HG03196 (cell line): ENCODE data around the gene FXR1.
"Not testable (repeated sequence)": the region's sequence is repeated elsewhere in the genome, so short reads cannot be mapped to it uniquely, and the experiment has no call there.

Source experiments
- ATAC-seq: cut with Tn5 transposase; IDR thresholded peaks from one replicate; pipeline ENCODE4 v1.9.1; 2021; ENCODE audit not compliant: unreplicated experiment

Gene FXR1

DNA sequence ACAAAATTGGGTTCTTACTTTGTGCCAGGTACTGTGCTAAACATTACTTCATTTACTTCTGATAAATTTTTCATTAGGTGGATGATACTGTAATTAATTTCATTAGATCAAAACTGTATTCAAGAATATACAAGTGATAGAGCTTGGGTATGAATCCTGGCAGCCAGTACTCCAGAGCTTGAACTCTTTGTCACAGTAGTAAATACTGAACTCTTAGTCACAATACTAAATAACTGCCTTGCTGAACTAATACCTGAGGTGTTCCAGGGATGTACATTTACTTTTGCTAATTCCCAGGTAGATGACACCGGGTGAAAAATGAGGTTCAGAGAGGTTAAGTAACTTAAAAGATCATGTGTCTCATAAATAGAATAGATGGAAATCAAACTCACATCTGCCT is 20.3 kb downstream of the FXR1 start:
- no peak for ATAC-seq

GRCh38 chr3:180934638-180935037 is 22.2 kb downstream of the FXR1 start:
- no peak for ATAC-seq

- no peak for ATAC-seq
These were observed 28.4 kb downstream of the FXR1 start for GRCh38 chr3:180940826-180941225.

DNA sequence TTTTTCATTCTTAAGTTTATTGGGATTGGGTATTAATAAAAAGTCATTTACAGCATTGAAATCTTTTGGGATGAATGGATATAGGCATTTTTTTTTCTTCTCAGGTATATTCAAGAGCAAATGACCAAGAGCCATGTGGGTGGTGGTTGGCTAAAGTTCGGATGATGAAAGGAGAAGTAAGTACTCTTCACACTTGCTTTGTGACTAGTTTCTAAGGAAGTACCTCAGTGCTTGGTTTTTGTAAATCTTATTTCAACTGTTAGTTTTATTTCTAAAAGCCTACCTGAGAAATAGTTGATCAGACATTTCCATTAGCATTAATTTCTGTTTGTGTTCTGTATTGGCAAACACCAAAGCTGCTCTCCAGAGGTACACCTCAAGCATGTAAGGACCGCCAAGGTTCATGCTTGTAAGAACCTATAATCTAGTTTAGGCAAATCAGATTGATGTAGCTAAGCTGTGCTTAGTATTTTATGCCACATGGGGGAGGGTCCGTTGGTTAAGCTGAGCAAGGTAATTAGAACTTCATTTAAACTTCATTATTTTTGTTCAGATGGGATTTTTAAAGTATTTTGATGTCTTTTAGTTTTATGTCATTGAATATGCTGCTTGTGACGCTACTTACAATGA is 35.4 kb downstream of the FXR1 start:
- ATAC-seq = no peak

DNA sequence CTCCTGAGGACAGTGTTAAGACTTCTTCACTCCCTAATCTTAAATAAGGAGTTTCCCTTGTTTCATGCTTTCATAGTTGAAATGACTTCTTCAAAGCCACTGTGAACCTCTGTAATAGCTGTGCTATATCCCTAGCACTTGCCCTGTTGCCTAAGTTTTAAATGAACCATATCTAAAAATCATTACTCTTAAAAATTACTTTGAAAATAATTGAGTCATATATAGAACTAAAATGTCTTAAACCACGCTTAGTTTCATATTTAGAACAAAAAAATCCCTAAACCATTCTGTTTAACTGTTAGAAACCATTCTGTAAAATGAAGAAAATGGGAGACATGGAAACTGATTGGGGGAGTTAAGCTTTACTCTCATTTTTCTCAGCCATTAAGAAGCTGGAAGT is 47.2 kb downstream of the FXR1 start:
- ATAC-seq = no peak

DNA sequence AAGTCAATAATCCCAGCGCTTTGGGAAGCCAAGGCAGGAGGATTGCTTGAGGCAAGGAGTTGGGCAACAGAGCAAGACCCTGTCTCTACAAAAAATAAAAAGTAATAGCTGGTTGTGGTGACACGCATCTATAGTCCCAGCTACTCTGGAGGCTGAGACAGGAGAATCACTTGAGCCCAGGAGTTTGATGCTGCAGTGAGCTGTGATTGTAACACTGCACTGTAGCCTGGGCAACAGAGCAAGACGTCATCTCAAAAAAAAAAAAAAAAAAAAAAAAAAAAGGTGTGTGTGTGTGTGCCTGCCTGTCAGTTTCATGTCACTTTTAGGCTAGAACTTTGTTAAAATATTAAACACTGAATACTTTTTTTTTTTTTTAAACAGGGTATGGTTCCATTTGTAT is 48.6 kb downstream of the FXR1 start:
- no peak for ATAC-seq

- no peak for ATAC-seq
These were observed 49.1 kb downstream of the FXR1 start for GRCh38 chr3:180961552-180961951.

- no peak for ATAC-seq
These were observed 50.1 kb downstream of the FXR1 start for GRCh38 chr3:180962530-180962929.

GRCh38 chr3:180970931-180971330 is 58.5 kb downstream of the FXR1 start:
- no peak for ATAC-seq

DNA sequence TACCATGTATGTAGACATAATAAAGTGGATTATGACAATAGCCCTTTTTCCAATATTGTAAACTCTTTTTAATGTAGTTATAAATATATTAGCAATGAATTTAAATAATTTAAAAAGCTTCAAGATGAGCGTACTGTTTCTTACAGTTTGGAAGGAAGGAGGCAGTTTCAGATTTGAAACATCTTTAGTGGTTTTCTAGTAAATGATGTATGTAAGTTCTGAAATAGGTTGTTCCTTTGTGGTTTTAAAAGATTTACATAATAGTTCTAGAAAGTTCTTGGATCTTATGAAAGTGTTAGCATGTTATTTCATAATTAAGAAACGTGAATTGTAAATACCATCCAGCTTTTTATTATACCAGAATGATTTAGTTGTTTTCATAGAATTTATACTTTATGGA is 61.1 kb downstream of the FXR1 start:
- peak; percentile 47 for ATAC-seq

DNA sequence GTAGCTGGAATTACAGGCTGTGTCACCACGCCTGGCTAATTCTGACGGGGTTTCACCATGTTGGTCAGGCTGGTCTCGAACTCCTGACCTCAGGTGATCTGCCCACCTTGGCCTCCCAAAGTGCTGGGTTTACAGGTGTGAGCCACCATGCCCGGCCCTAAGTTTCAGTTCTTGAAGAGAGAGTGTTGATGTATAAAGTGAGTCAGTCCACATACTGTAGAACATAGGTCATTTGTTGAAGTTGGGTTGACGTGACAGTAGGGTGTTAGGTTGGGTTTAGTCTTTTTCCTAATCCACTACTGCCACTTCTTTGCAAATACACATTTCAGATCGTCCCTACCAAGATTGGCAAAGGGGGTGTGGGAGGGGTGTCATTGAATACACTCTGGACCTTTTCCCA is 61.8 kb downstream of the FXR1 start:
- ATAC-seq = no peak

DNA sequence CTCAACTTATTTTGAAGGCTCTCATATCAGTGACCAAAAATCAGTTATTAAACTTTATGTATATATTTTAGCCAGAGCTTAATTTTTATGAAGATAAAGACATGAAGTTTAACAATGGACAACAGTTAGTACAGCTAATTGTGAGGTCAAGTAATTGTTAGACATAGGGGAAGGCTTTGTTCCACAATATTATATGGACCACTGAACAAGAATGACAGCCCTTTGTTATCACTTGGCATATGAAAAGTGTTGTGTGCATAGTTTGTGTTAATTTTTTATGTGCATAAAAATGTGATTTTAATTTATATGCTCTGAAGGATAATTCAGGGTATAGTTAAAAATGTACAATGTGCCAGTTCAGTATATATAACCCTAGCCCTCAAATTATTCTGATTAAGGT is 65.0 kb downstream of the FXR1 start:
- ATAC-seq = no peak

- ATAC-seq = no peak
These were observed 67.5 kb downstream of the FXR1 start for GRCh38 chr3:180979961-180980360.

- no peak for ATAC-seq
These were observed 68.1 kb downstream of the FXR1 start for GRCh38 chr3:180980611-180981010.

DNA sequence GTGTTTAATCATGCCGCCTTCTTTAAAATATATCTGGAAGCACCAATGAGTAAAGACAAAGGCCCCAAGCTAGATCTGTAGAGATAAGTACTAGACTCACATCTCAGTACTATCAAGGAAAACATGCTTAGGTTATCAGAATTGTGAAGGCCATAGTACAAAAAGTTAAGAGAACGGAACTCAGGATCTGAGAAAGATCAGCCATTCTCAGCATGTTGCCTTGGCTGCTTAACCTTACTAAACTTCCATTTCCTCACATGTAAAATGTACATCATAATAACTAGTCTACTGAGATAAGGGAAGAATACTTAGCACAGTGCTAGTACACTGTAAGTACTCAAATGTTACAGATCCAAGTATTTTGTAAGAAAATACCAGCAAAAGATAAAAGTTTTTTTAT is 69.4 kb downstream of the FXR1 start:
- no peak for ATAC-seq

DNA sequence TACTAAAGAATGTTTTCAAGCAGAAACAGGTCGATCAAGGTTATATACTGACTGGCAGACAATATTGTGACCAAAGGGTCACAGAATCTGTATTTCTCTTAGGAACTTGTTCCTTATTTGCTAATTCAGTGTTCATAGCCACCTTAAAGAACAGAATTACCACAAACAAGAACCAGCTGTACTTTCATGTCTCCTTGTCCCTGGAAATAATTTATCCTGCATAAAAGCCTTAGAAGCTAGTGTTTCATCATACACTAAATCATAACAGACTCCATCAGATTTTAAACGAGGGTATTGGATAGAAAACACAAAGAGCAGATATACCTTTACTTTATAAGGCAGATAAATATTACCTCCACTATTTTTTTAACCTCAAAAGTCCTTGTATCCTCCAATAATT is 70.7 kb downstream of the FXR1 start:
- no peak for ATAC-seq

GRCh38 chr3:180986366-180986765 is 73.9 kb downstream of the FXR1 start:
- not testable (repeated sequence) for ATAC-seq

DNA sequence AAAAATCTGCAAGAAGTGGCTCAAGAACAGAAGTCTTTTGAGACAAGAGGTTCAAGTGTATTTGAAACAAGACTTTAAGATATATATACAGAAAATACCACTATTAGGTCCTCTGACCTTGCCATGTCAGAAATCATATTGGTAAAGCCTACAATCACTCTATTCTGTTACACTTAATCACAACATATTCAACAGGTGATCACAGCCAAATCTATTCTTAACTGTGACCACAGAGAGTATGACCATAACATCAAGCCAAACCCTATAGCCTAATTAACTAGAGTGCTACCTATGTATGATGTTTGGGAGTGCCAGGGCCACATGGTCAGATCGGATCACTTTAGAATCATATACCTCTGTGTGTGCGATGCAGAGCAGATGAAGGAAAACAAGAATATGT is 74.9 kb downstream of the FXR1 start:
- ATAC-seq = no peak

DNA sequence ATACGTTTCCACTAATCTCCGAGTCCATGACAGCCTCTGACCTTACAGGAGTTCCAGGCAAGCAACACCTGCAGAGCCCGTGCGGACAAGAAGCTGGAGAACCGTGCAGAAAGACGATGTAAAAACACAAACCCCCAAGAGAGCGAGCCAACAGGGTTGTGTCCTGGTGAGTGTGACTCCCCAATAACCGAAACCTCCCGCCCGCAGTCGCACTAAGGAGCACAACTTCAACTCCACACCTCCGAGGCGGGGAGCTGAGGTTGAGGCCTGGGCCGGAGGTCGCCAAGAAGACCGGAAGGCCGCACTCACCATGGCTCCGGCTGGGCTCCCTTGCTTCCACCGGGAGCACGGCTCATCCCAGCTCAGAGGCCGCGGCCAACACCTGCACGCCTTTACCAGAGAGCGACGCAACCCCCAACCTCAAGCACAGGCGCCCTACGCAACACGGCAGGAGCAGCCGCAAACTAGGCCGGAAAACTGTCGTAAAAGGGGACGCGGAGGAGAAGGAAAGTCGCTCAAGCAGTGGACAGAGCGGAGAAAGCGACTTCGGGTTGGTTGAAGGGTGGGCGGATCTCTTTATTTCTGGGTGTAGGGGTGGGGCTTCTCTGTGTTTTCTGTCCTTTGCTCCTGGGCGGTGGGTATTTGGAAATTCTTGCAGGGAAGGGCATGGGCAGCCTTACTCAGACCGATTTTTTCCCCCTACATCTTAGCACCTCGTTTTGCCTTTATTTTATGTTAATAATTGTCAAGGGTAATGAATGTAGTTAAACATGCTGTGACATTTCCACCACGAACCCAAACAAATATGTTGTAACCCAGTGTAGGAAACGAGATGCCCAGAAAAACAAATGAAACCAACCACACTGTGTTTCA is 77.1 kb downstream of the FXR1 start, which contains the start of gene DNAJC19:
DNAJC19 (minus strand) TSS at position 446 of the 873 bp plus-strand sequence; CDS start at position 312, 134 bp downstream.
- peak; percentile 98 for ATAC-seq

GRCh38 chr3:180990505-180990904 is 78.0 kb downstream of the FXR1 start:
- ATAC-seq = no peak

- no peak for ATAC-seq
These were observed 84.0 kb downstream of the FXR1 start for GRCh38 chr3:180996415-180996932.

GRCh38 chr3:181002331-181002730 is 89.9 kb downstream of the FXR1 start:
- ATAC-seq = not testable (repeated sequence)
